ENCODE measurements around the gene POLR1A. TPM values are rescaled to one million over a fixed set of nuclear protein-coding genes. Genes with fewer than 3 reads are reported as not detected.

The POLR1A gene
- total and polyA plus RNA-seq, 4 donors: 5.5 to 39.1 (median 9.7) TPM

DNA sequence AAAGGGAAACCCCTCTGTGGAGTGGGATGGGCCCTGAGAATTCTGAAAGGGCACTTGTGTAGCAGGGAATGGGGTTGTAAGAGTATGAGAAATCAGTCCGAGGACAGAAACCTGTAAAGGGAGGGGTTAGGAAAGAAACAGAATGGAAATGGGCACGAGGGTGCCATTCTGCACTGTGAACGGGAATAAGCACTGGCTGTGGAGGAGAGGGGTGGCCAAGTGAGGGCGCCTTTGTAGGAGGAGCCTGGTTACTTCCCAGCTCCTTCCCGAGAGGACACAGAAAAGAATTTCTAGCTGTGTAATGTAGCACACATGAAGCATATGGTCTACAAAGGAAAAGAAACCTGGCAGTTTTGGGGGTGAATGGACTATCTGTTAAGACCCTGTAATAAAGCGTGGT is 53.4 kb downstream of the POLR1A start:
- WGBS, 2 donors: 87 to 92% methylated on average over 6 of the region's 6 CpGs
- TF ChIP-seq, protein P1, sequence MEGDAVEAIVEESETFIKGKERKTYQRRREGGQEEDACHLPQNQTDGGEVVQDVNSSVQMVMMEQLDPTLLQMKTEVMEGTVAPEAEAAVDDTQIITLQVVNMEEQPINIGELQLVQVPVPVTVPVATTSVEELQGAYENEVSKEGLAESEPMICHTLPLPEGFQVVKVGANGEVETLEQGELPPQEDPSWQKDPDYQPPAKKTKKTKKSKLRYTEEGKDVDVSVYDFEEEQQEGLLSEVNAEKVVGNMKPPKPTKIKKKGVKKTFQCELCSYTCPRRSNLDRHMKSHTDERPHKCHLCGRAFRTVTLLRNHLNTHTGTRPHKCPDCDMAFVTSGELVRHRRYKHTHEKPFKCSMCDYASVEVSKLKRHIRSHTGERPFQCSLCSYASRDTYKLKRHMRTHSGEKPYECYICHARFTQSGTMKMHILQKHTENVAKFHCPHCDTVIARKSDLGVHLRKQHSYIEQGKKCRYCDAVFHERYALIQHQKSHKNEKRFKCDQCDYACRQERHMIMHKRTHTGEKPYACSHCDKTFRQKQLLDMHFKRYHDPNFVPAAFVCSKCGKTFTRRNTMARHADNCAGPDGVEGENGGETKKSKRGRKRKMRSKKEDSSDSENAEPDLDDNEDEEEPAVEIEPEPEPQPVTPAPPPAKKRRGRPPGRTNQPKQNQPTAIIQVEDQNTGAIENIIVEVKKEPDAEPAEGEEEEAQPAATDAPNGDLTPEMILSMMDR (IDR thresholded peaks at IDR 0.05; ENCODE audit: control extremely low read depth, extremely low read depth): no peak
- Histone ChIP-seq H3K4me1 (ENCODE audit: control insufficient read depth in 5 of 5, insufficient read depth in 5 of 5, low read length in 5 of 5) (peaks cover 0 to 6% (median 0%) of the 10 kb centered on the region in 5 donors), H3K9me3 (ENCODE audit: control insufficient read depth in 4 of 4, insufficient read depth in 3 of 4, low read length in 3 of 4) (peaks cover 0 to 2% (median 0%) of the 10 kb centered on the region in 4 donors), H3K27me3 (ENCODE audit: control insufficient read depth in 3 of 3, insufficient read depth in 3 of 3, low read length in 2 of 3) (no peaks in the 10 kb centered on the region), H3K27ac (ENCODE audit: low read depth in 1 of 2, low read length in 1 of 2) (no peak overlapping the region), H3K4me3 (no peak overlapping the region), H3K36me3 (ENCODE audit: control insufficient read depth in 4 of 4, insufficient read depth in 4 of 4, low read length in 4 of 4) (peaks cover 19 to 39% (median 28%) of the 10 kb centered on the region in 4 donors), H3K9ac (ENCODE audit: insufficient read depth in 1 of 2, low read length in 2 of 2) (no peak overlapping the region)
- no peak for ATAC-seq (ENCODE audit: insufficient read depth, low FRiP score)
- no peak for DNase-seq

DNA sequence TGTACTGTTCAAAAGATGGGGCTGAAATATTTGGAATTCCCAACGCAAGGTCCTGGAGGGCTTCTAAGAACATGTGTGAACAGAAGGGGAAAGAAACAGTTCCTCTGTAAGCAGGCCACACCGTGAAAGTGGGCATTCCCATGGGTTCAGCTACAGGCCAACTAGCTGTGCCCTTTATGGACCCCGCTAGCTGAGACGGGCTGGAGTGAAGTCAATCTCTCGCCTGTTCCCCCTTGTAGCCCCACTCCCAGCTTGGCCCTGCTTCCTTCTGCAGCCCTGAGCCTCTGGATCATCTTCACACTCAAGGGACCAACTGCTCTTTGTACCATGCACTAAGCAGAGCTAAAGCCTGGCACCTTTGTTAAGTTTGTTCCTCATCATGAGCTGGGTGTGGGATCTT is 55.4 kb downstream of the POLR1A start:
- Histone ChIP-seq H3K4me1 (ENCODE audit: control insufficient read depth in 5 of 5, insufficient read depth in 5 of 5, low read length in 5 of 5) (peaks cover 0 to 6% (median 0%) of the 10 kb centered on the region in 5 donors), H3K27me3 (ENCODE audit: control insufficient read depth in 3 of 3, insufficient read depth in 3 of 3, low read length in 2 of 3) (no peaks in the 10 kb centered on the region), H3K27ac (ENCODE audit: low read depth in 1 of 2, low read length in 1 of 2) (no peak overlapping the region), H3K9ac (ENCODE audit: insufficient read depth in 1 of 2, low read length in 2 of 2) (no peak overlapping the region), H3K9me3 (ENCODE audit: control insufficient read depth in 4 of 4, insufficient read depth in 3 of 4, low read length in 3 of 4) (peaks cover 0 to 2% (median 0%) of the 10 kb centered on the region in 4 donors), H3K36me3 (ENCODE audit: control insufficient read depth in 4 of 4, insufficient read depth in 4 of 4, low read length in 4 of 4) (peaks cover 24 to 49% (median 35%) of the 10 kb centered on the region in 4 donors), H3K4me3 (no peak overlapping the region)
- DNase-seq (peak; percentile 33 to 74 (median 42)), ATAC-seq (ENCODE audit: insufficient read depth, low FRiP score) (no peak)
- TF ChIP-seq, protein P1 (IDR thresholded peaks at IDR 0.05; ENCODE audit: control extremely low read depth, extremely low read depth): no peak
- WGBS, 2 donors: 90 to 91% methylated on average over 5 of the region's 5 CpGs

DNA sequence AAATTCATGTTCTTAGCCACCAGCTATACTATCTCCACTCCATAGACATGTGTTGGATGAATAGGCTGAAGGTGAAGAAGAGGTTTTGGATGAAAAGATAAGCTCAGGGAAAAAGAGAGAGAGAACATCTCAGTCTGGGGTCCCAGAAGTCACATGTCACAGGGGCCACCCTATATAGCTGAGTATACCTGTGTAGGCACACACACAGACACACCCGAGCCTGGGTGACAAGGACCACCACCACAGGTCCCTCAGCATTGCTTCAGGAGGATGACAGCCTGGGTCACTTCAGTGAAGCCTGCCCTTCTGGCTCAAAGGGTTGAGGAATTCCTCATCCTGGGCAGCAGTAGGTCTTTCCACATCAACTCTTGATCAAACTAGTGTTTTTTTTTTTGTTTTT is 56.2 kb downstream of the POLR1A start:
- DNase-seq: no peak
- no peak overlapping the region for H3K4me3 ChIP-seq
- 94 to 98% methylated on average over 1 of the region's 1 CpG for WGBS, 2 donors
- peaks cover 24 to 56% (median 41%) of the 10 kb centered on the region in 4 donors for H3K36me3 ChIP-seq (ENCODE audit: control insufficient read depth in 4 of 4, insufficient read depth in 4 of 4, low read length in 4 of 4)
- no peak overlapping the region for H3K9ac ChIP-seq (ENCODE audit: insufficient read depth in 1 of 2, low read length in 2 of 2)
- TF ChIP-seq, protein P1 (IDR thresholded peaks at IDR 0.05; ENCODE audit: control extremely low read depth, extremely low read depth): no peak
- no peak overlapping the region for H3K27ac ChIP-seq (ENCODE audit: low read depth in 1 of 2, low read length in 1 of 2)
- no peak for ATAC-seq (ENCODE audit: insufficient read depth, low FRiP score)
- H3K9me3 ChIP-seq (ENCODE audit: control insufficient read depth in 4 of 4, insufficient read depth in 3 of 4, low read length in 3 of 4): peaks cover 0 to 2% (median 0%) of the 10 kb centered on the region in 4 donors
- no peaks in the 10 kb centered on the region for H3K27me3 ChIP-seq (ENCODE audit: control insufficient read depth in 3 of 3, insufficient read depth in 3 of 3, low read length in 2 of 3)
- peaks cover 0 to 6% (median 0%) of the 10 kb centered on the region in 5 donors for H3K4me1 ChIP-seq (ENCODE audit: control insufficient read depth in 5 of 5, insufficient read depth in 5 of 5, low read length in 5 of 5)

DNA sequence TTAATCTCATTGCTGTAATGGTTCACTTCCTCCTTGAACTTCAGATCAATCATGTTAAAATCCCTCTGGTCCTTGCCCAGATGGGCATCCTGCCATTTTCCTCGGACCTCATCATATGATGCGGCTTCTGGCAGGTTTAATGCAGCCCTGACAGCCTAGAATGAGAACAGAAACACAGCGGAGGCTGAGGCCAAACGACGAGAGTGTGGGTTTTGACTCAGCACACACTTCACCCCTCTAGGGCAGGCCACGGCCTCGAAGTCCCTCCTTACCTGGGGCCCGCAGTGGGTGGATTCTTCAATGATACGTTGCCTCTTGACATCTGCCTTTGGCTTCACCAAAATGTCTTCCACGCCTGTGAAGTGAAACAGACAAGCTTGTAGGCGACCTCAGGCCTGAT is 56.8 kb downstream of the POLR1A start:
- 78 to 85% methylated on average over 11 of the region's 11 CpGs for WGBS, 2 donors
- TF ChIP-seq, protein P1 (IDR thresholded peaks at IDR 0.05; ENCODE audit: control extremely low read depth, extremely low read depth): no peak
- Histone ChIP-seq H3K27ac (ENCODE audit: low read depth in 1 of 2, low read length in 1 of 2) (no peak overlapping the region), H3K9ac (ENCODE audit: insufficient read depth in 1 of 2, low read length in 2 of 2) (no peak overlapping the region), H3K9me3 (ENCODE audit: control insufficient read depth in 4 of 4, insufficient read depth in 3 of 4, low read length in 3 of 4) (peaks cover 0 to 2% (median 0%) of the 10 kb centered on the region in 4 donors), H3K4me1 (ENCODE audit: control insufficient read depth in 5 of 5, insufficient read depth in 5 of 5, low read length in 5 of 5) (peaks cover 0 to 6% (median 0%) of the 10 kb centered on the region in 5 donors), H3K36me3 (ENCODE audit: control insufficient read depth in 4 of 4, insufficient read depth in 4 of 4, low read length in 4 of 4) (peaks cover 27 to 58% (median 45%) of the 10 kb centered on the region in 4 donors), H3K27me3 (ENCODE audit: control insufficient read depth in 3 of 3, insufficient read depth in 3 of 3, low read length in 2 of 3) (no peaks in the 10 kb centered on the region), H3K4me3 (no peak overlapping the region)
- ATAC-seq (ENCODE audit: insufficient read depth, low FRiP score): peak; percentile 31
- no peak for DNase-seq

Data from lung (tissue), 12 donors.